HEK293 (cell line): ENCODE data around the gene ASXL1.

ENCODE experiments used
- CTCF ChIA-PET: fragments of 350-600 bp; formaldehyde crosslinking; extraction: SDS; loops from one replicate; lab custom pipeline; 2021; ENCODE audit warnings: antibody characterized with exemption; lab: Yijun Ruan, JAX
- POLR2A ChIA-PET: fragments of 300-600 bp; formaldehyde crosslinking; extraction: SDS; loops from one replicate; lab custom pipeline; 2020; ENCODE audit warnings: antibody characterized with exemption, inconsistent platforms; lab: Yijun Ruan, JAX
- H3K27ac ChIP-seq: fragments of 200-500 bp; sonication (Bioruptor generic); 2 replicates; pipeline ENCODE4 v1.5.1; 2014; ENCODE audit warnings: low read depth, low read length, control low read depth, inconsistent platforms; ENCODE audit errors: extremely low read depth
- H3K36me3 ChIP-seq, 2 experiments: fragments of 200-500 bp in 1 of 2; sonication (Bioruptor generic) in 1 of 2; 1 replicate in 1 of 2; 2 replicates in 1 of 2; pipeline ENCODE4 v1.5.1; 2014 to 2017; ENCODE audit warnings: inconsistent platforms in 2 of 2, low read length in 2 of 2; ENCODE audit not compliant: control insufficient read depth in 2 of 2, insufficient read depth in 1 of 2
- H3K4me1 ChIP-seq: fragments of 200-500 bp; sonication (Bioruptor generic); 2 replicates; pipeline ENCODE4 v1.5.1; 2014; ENCODE audit warnings: mild to moderate bottlenecking, low read length, inconsistent platforms; ENCODE audit not compliant: control insufficient read depth, insufficient read depth
- H3K4me3 ChIP-seq: 2 replicates; pipeline ENCODE4 v1.5.1; 2011; ENCODE audit warnings: low read depth, mild to moderate bottlenecking, control low read depth, low read length, moderate library complexity
- H3K9me3 ChIP-seq: fragments of 200-500 bp; sonication (Bioruptor generic); 2 replicates; pipeline ENCODE4 v1.5.1; 2014; ENCODE audit warnings: low read depth, low read length, inconsistent platforms; ENCODE audit not compliant: control insufficient read depth, insufficient read depth
- MZF1 ChIP-seq: fragments of 450-650 bp; formaldehyde crosslinking; IDR thresholded peaks from 2 replicates; pipeline ENCODE4 v1.5.1; 2017; ENCODE audit warnings: missing biosample characterization, missing genetic modification characterization, borderline replicate concordance
- ZBTB17 ChIP-seq: fragments of 450-650 bp; formaldehyde crosslinking; IDR thresholded peaks from 2 replicates; pipeline ENCODE4 v1.5.1; 2016; ENCODE audit warnings: missing biosample characterization, missing genetic modification characterization
- ZNF155 ChIP-seq: fragments of 450-650 bp; formaldehyde crosslinking; IDR thresholded peaks from 2 replicates; pipeline ENCODE4 v1.5.1; 2016; ENCODE audit warnings: missing biosample characterization, missing genetic modification characterization
- ZNF175 ChIP-seq: fragments of 450-650 bp; formaldehyde crosslinking; IDR thresholded peaks from 2 replicates; pipeline ENCODE4 v1.5.1; 2016; ENCODE audit warnings: missing biosample characterization, missing genetic modification characterization
- ZNF184 ChIP-seq: fragments of 450-650 bp; IDR thresholded peaks from 2 replicates; pipeline ENCODE4 v1.5.1; 2018; ENCODE audit warnings: missing biosample characterization, mild to moderate bottlenecking, missing genetic modification characterization
- ZNF2 ChIP-seq: fragments of 450-650 bp; formaldehyde crosslinking; IDR thresholded peaks from 2 replicates; pipeline ENCODE4 v1.5.1; 2016; ENCODE audit warnings: missing biosample characterization, missing genetic modification characterization
- ZNF366 ChIP-seq: fragments of 450-650 bp; formaldehyde crosslinking; conservative IDR thresholded peaks from 2 replicates; pipeline ENCODE4 v1.5.1; 2016; ENCODE audit warnings: missing biosample characterization, missing genetic modification characterization
- ZNF555 ChIP-seq: fragments of 450-650 bp; formaldehyde crosslinking; conservative IDR thresholded peaks from 2 replicates; pipeline ENCODE4 v1.5.1; 2017; ENCODE audit warnings: missing biosample characterization, mild to moderate bottlenecking, missing genetic modification characterization, inconsistent platforms
- ZNF596 ChIP-seq: fragments of 450-650 bp; IDR thresholded peaks from 2 replicates; pipeline ENCODE4 v1.5.0; 2018; ENCODE audit warnings: missing biosample characterization, mild to moderate bottlenecking, missing genetic modification characterization, moderate library complexity
- TF ChIP-seq, protein P1 (sequence below): fragments of 450-650 bp; IDR thresholded peaks from 2 replicates; pipeline ENCODE4 v1.5.1; 2018; ENCODE audit warnings: missing biosample characterization, missing genetic modification characterization
- TF ChIP-seq, protein P2 (sequence below): fragments of 450-650 bp; formaldehyde crosslinking; conservative IDR thresholded peaks from 2 replicates; pipeline ENCODE4 v1.5.1; 2016; ENCODE audit warnings: low read depth, missing biosample characterization, missing genetic modification characterization
- TF ChIP-seq, protein P3 (sequence below): fragments of 450-650 bp; formaldehyde crosslinking; IDR thresholded peaks from 2 replicates; pipeline ENCODE4 v1.5.1; 2016; ENCODE audit warnings: missing biosample characterization, missing genetic modification characterization
- TF ChIP-seq, protein P4 (sequence below): fragments of 450-650 bp; formaldehyde crosslinking; IDR thresholded peaks from 2 replicates; pipeline ENCODE4 v1.5.1; 2016; ENCODE audit warnings: missing biosample characterization, missing genetic modification characterization
- TF ChIP-seq, protein P5 (sequence below): fragments of 450-650 bp; formaldehyde crosslinking; IDR thresholded peaks from 2 replicates; pipeline ENCODE4 v1.5.1; 2016; ENCODE audit warnings: missing biosample characterization, missing genetic modification characterization
- TF ChIP-seq, protein P6 (sequence below): fragments of 450-650 bp; formaldehyde crosslinking; IDR thresholded peaks from 2 replicates; pipeline ENCODE4 v1.5.1; 2016; ENCODE audit warnings: missing biosample characterization, missing genetic modification characterization, borderline replicate concordance
- TF ChIP-seq, protein P7 (sequence below): fragments of 450-650 bp; formaldehyde crosslinking; optimal IDR thresholded peaks from 2 replicates; pipeline ENCODE3; 2016; ENCODE audit warnings: missing biosample characterization, mild to moderate bottlenecking, missing genetic modification characterization

ASXL1 gene

DNA sequence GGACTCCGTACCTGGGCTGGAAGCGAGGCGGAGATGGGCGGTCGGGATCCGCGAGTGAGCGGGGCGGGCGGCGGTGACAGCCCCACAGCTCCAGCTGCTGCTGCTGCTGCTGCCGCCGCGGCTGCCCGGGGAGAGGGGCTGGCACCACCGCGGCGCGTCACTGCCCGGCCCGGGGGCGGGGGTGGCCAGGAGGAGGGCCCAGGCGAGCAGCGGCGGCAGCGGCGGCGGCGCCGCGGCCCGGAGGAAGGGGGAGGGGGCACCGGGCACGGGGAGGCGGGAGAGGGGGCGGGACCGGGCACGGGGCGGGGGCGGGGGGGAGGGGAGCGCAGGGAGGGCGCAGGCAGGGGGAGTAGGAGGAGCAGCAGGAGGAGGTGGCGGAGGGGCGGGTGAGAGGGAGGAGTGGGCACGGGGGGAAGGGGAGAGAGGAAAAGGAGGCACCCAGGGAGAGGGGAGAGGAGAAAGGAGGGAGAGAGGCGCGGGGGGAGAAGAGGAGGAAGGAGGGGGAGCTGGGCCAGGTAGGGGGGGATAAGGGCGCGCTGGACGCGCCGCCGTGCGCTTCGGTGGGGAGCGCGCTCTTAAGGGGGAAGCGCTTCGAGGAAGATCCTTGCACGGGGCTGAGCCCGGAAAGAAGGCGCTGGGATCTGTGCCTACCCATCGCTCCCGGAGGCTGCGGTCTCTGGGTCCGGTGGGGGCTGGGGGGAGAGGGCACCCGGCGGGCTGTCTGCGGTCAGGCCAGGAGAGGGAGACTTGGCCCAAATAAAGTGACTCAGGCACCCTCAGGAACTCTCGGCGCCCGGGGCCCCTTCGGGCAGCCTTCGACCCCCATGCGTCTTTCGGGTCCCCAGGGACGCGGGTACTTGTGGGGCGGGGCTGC lies 125.5 kb downstream of the ASXL1 start (continued):
- TF ChIP-seq, protein P1, sequence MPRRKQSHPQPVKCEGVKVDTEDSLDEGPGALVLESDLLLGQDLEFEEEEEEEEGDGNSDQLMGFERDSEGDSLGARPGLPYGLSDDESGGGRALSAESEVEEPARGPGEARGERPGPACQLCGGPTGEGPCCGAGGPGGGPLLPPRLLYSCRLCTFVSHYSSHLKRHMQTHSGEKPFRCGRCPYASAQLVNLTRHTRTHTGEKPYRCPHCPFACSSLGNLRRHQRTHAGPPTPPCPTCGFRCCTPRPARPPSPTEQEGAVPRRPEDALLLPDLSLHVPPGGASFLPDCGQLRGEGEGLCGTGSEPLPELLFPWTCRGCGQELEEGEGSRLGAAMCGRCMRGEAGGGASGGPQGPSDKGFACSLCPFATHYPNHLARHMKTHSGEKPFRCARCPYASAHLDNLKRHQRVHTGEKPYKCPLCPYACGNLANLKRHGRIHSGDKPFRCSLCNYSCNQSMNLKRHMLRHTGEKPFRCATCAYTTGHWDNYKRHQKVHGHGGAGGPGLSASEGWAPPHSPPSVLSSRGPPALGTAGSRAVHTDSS (tag by site-specific recombination) = no peak
- TF ChIP-seq, protein P2, sequence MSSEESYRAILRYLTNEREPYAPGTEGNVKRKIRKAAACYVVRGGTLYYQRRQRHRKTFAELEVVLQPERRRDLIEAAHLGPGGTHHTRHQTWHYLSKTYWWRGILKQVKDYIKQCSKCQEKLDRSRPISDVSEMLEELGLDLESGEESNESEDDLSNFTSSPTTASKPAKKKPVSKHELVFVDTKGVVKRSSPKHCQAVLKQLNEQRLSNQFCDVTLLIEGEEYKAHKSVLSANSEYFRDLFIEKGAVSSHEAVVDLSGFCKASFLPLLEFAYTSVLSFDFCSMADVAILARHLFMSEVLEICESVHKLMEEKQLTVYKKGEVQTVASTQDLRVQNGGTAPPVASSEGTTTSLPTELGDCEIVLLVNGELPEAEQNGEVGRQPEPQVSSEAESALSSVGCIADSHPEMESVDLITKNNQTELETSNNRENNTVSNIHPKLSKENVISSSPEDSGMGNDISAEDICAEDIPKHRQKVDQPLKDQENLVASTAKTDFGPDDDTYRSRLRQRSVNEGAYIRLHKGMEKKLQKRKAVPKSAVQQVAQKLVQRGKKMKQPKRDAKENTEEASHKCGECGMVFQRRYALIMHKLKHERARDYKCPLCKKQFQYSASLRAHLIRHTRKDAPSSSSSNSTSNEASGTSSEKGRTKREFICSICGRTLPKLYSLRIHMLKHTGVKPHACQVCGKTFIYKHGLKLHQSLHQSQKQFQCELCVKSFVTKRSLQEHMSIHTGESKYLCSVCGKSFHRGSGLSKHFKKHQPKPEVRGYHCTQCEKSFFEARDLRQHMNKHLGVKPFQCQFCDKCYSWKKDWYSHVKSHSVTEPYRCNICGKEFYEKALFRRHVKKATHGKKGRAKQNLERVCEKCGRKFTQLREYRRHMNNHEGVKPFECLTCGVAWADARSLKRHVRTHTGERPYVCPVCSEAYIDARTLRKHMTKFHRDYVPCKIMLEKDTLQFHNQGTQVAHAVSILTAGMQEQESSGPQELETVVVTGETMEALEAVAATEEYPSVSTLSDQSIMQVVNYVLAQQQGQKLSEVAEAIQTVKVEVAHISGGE (tag by site-specific recombination) = no peak; the same call in none of the 2 replicates
- TF ChIP-seq ZNF155 (tag by site-specific recombination) (no peak), ZNF555 (no peak), ZNF175 (tag by site-specific recombination) (no peak), MZF1 (tag by site-specific recombination) (peak; percentile 36; the same call in 1 of the 2 replicates), ZNF2 (tag by site-specific recombination) (no peak), ZNF366 (tag by site-specific recombination) (peak; percentile 81)
- TF ChIP-seq, protein P3, sequence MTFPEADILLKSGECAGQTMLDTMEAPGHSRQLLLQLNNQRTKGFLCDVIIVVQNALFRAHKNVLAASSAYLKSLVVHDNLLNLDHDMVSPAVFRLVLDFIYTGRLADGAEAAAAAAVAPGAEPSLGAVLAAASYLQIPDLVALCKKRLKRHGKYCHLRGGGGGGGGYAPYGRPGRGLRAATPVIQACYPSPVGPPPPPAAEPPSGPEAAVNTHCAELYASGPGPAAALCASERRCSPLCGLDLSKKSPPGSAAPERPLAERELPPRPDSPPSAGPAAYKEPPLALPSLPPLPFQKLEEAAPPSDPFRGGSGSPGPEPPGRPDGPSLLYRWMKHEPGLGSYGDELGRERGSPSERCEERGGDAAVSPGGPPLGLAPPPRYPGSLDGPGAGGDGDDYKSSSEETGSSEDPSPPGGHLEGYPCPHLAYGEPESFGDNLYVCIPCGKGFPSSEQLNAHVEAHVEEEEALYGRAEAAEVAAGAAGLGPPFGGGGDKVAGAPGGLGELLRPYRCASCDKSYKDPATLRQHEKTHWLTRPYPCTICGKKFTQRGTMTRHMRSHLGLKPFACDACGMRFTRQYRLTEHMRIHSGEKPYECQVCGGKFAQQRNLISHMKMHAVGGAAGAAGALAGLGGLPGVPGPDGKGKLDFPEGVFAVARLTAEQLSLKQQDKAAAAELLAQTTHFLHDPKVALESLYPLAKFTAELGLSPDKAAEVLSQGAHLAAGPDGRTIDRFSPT (tag by site-specific recombination) = peak; percentile 64; the same call in 1 of the 2 replicates

DNA sequence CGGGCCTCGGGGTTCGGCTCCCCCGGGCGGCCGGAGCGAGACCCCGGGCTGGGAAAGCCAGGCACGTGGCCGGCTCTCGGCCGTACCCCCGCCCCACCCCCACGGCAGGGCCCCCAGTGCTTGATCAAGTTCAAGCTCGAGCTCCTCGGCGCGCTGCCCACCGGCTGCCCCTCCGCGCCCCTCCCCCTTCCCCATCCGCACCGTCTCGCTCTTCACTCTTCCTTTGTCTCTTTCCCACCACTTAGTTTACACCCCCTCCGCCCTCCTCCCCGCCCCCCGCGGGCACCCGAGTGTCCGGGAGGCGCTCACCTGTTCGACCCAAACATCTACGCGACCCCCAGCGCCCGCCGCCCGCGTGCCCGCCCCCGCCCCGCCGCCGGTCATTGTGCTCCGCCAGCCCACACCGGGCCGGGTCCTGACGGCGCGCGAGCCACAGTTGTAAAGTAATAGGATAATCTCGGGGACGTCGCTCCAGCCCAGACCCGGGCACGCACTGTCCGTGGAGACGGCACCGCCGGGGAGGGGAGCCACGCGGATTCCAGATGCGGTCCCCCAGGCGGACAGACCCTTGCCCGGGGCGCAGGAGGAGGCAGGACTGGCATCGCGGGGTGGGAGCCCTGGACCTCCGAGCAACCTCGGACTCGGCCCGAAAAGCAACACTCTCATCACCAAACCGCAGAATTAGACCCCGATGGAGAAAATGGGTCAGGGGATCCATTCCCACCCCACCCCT lies 126.3 kb downstream of the ASXL1 start:
- no peaks in the 10 kb centered on the region for H3K9me3 ChIP-seq
- H3K4me1 ChIP-seq = peaks cover 4% of the 10 kb centered on the region; the same call in 1 of the 2 replicates
- H3K4me3 ChIP-seq = peak overlapping the region; percentile 72
- peak overlapping the region; percentile 82; the same call in 1 of the 2 replicates for H3K27ac ChIP-seq
- CTCF ChIA-PET = interaction anchor here (0.6 to 1.7 kb wide), 9 partner anchors 9 to 278 kb away, joined by 3 to 6 read pairs (median 3); no protein-coding TSS in a partner anchor
- H3K36me3 ChIP-seq = no peaks in the 10 kb centered on the region
- POLR2A ChIA-PET = interaction anchor here (0.6 to 2.1 kb wide), 4 partner anchors 40 to 181 kb away, joined by 3 to 11 read pairs (median 4); partner anchors contain the start of gene ASXL1
- TF ChIP-seq ZNF184 (tag by site-specific recombination) = no peak
- no peak for TF ChIP-seq ZNF596 (tag by site-specific recombination)
- TF ChIP-seq, protein P4, sequence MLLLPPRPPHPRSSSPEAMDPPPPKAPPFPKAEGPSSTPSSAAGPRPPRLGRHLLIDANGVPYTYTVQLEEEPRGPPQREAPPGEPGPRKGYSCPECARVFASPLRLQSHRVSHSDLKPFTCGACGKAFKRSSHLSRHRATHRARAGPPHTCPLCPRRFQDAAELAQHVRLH = no peak
- TF ChIP-seq, protein P5, sequence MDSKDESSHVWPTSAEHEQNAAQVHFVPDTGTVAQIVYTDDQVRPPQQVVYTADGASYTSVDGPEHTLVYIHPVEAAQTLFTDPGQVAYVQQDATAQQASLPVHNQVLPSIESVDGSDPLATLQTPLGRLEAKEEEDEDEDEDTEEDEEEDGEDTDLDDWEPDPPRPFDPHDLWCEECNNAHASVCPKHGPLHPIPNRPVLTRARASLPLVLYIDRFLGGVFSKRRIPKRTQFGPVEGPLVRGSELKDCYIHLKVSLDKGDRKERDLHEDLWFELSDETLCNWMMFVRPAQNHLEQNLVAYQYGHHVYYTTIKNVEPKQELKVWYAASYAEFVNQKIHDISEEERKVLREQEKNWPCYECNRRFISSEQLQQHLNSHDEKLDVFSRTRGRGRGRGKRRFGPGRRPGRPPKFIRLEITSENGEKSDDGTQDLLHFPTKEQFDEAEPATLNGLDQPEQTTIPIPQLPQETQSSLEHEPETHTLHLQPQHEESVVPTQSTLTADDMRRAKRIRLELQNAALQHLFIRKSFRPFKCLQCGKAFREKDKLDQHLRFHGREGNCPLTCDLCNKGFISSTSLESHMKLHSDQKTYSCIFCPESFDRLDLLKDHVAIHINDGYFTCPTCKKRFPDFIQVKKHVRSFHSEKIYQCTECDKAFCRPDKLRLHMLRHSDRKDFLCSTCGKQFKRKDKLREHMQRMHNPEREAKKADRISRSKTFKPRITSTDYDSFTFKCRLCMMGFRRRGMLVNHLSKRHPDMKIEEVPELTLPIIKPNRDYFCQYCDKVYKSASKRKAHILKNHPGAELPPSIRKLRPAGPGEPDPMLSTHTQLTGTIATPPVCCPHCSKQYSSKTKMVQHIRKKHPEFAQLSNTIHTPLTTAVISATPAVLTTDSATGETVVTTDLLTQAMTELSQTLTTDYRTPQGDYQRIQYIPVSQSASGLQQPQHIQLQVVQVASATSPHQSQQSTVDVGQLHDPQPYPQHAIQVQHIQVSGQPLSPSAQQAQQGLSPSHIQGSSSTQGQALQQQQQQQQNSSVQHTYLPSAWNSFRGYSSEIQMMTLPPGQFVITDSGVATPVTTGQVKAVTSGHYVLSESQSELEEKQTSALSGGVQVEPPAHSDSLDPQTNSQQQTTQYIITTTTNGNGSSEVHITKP (tag by site-specific recombination) = peak; percentile 26; the same call in 1 of the 2 replicates
- TF ChIP-seq, protein P6, sequence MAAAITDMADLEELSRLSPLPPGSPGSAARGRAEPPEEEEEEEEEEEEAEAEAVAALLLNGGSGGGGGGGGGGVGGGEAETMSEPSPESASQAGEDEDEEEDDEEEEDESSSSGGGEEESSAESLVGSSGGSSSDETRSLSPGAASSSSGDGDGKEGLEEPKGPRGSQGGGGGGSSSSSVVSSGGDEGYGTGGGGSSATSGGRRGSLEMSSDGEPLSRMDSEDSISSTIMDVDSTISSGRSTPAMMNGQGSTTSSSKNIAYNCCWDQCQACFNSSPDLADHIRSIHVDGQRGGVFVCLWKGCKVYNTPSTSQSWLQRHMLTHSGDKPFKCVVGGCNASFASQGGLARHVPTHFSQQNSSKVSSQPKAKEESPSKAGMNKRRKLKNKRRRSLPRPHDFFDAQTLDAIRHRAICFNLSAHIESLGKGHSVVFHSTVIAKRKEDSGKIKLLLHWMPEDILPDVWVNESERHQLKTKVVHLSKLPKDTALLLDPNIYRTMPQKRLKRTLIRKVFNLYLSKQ = no peak
- TF ChIP-seq, protein P7, sequence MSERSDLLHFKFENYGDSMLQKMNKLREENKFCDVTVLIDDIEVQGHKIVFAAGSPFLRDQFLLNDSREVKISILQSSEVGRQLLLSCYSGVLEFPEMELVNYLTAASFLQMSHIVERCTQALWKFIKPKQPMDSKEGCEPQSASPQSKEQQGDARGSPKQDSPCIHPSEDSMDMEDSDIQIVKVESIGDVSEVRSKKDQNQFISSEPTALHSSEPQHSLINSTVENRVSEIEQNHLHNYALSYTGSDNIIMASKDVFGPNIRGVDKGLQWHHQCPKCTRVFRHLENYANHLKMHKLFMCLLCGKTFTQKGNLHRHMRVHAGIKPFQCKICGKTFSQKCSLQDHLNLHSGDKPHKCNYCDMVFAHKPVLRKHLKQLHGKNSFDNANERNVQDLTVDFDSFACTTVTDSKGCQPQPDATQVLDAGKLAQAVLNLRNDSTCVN (tag by site-specific recombination) = peak; percentile 70
- 0 out of 2 replicates have a peak, but pooled peaks have one; percentile 1 for TF ChIP-seq ZBTB17 (tag by site-specific recombination)
